GM10266 (cell line): ENCODE data around the gene FANCC.

Source experiments
- DNase-seq: peaks from one replicate; pipeline ENCODE4 v3.0.0; 2012; ENCODE audit errors: extremely low spot score
- CTCF ChIP-seq: IDR thresholded peaks from 2 replicates; pipeline ENCODE4 v1.5.1; 2012; ENCODE audit warnings: mild to moderate bottlenecking, low read depth; ENCODE audit not compliant: control insufficient read depth, insufficient read depth; ENCODE audit errors: missing control alignments

Gene FANCC

GRCh38 chr9:95250462-95251221 lies 66.9 kb downstream of the FANCC start:
- no peak for TF ChIP-seq CTCF
- DNase-seq = no peak

DNA sequence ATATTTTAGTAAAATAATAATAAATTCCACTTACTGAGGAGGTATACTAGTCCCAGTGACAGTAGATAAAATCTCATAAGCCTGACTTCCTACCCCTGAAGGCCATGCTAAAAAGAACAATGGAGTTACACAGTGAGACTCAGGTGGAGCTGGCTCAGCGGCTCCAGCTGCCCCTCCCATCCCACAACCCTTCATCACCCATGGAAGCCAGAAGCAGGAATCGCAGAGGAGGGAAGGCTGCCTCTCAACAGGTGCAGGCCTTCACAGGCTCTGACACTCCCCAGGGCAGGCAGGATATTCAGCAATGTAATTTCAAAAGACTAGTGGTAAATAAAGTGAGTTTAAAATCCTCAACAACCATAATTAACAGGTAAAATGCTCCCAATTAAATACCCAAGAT lies 67.5 kb downstream of the FANCC start:
- no peak for DNase-seq
- no peak for TF ChIP-seq CTCF

DNA sequence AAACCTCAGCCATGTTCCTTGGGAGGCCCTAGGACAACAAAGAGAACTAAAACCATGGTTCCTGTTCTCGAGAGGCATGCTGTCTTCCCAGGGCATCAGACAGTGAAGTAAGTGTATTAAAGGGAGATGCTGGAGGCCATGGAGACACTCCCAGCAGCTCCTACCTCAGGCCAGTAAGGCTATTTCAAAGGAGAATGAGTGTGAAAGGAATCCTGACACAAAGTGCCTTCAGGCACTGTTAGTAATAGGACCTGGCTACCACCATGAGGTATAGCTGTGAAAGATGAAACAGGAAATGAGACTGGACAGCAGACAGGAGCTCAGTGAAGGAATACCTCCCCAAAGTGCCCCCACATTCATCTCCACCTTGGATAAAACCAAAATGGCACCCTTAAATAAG lies 71.0 kb downstream of the FANCC start:
- TF ChIP-seq CTCF = no peak
- DNase-seq = no peak

GRCh38 chr9:95242613-95243012 lies 74.9 kb downstream of the FANCC start:
- no peak for TF ChIP-seq CTCF
- no peak for DNase-seq

DNA sequence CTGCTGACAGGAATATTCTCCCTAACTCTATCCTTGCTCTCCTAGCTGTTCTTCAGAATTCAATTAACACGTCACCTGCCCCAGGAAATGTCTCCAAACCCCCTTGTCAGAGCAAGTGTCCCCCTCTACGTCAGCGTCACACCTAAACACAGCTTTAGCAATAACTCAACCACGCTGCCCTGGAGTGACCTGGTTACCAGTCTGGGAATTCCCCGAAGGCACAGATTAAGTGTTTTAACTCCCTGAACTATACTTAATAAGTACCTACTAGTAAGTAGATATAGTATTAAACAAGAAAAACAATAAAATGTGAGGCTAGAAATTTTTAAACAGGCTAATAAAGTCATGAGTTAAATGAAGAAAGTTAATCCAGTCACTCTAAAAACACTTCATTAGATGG lies 78.4 kb downstream of the FANCC start:
- TF ChIP-seq CTCF = no peak
- DNase-seq = no peak

DNA sequence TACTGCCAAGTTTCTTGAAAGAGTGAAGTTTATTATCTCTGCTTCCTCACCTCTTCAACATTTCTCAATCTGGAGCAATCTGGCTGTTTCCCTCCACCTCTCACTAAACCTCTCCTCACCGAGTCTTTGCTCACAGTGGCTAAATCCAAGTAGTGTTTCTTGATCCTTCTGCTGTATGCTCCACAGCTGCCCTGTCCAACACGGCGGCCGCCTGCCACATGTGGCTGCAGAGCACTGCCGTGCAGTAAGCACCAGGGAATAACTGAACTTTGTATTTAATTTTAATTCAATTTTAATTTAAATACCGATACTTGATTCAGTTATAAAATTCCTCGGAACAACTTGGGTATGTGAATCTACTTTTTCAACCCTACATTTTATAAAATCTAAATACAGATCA lies 80.2 kb downstream of the FANCC start:
- no peak for TF ChIP-seq CTCF
- DNase-seq = no peak

GRCh38 chr9:95230046-95230445 lies 87.5 kb downstream of the FANCC start:
- TF ChIP-seq CTCF = no peak
- DNase-seq = no peak
